ENCODE measurements around the gene DMRT1.
A peak's percentile ranks its signal among the peaks of the same experiment; 100 is the strongest.
"Not testable (repeated sequence)": the region's sequence is repeated elsewhere in the genome, so short reads cannot be mapped to it uniquely, and the experiment has no call there.

The DMRT1 gene

DNA sequence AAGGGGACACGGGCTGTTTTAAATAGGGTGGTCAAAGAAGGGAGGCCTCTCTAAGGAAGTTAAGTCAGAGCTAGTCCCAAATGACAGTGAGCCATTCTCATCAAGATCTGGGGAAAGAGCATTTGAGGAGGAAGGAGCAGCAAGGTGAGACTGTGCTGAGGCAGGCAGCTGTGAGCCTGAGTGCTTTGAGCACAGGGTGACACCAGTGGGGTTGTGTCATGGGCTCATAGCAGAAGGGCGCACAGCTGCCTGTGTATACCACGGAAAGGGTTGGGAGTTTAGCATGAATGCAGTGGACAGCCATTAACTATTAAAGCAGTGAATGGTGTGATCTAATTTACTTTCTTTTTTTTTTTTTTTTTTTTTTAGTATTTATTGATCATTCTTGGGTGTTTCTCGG, 19.2 kb downstream of the DMRT1 start:
- no peak for DNase-seq

DNA sequence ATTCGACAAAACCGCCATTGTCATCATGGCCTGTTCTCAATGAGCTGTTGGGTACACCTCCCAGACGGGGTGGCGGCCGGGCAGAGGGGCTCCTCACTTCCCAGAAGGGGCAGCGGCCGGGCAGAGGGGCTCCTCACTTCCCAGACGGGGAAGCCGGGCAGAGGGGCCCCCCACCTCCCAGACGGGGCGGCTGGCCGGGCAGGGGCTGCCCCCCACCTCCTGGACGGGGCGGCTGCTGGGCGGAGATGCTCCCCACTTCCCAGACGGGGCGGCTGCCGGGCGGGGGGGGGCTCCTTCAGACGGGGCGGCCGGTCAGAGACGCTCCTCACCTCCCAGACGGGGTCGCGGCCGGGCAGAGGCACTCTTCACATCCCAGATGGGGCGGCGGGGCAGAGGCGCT, 20.0 kb downstream of the DMRT1 start:
- DNase-seq, result not testable (repeated sequence)

DNA sequence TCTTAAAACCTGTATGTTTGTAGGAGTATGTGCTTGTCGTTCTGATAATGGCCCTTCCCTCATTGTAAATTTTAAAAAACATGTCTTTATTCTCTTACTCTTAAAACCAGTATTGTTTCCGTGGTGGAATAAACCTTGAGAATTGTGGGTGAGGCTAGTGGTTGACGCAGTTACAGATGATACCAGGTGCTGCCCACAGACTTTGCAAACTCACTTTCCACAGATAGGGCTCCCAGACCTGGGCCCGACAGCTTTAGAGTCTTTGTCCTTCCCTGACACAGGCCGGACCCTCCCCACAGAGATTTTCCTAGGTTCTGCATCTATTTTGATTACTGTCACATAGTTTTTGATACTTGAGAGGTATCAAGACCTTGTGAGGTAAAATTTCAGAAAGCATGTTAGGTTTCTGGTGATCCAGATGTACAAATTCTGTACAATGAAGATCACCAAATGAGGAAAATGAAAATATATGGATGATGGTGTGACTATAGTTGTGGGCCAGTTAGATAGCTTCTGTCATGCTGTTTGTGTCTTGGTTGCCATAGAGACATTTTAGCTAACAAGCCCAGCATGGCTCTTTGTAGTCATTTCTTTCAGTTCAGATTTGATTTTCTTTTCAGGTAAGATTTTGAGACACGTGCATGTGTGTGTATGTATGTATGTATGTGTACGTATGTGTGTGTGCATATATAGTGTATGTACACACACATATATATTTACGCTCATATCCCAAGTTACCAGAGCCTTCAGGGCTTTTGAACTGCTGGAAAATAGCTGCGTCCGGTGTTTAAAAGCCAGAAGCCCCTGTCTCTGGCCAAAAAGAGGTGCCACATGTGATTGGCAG, 33.8 kb downstream of the DMRT1 start:
- no peak for DNase-seq

DNA sequence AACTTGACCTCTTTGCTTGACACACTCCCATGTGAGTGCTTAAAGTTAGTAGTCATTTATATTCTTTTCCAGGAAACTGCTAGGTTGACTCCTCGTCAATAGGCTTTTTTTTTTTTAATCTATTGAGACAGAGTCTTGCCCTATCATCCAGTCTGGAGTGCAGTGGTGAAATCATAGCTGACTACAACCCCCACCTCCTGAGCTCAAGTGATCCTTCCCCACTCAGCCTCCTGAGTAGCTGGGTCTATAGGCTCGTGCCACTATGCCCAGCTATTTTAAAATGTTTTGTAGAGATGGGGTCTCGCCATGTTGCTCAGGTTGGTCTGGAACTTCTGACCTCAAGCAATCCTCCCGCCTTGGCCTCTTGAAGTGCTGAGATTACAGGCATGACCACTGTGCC, 34.9 kb downstream of the DMRT1 start:
- DNase-seq, result no peak

DNA sequence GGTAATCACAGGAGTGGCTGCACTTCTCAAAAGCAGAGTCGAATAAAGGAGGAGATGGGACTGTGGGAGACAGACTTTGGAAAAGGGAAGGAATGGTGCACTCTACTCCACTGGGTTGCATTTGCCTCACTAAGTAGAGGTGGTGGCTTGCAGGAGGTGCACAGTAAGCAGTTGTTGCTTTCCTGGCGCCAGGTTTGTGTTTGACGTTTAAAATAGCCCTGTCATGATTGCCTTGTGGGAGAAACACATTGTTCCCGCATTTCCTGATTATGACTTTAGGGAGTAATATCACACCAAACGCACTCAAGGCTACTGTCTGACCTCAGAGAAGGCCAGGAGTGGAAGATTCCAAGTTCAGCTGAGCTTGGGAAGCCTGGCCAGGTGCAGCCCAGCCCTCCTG, 36.7 kb downstream of the DMRT1 start:
- DNase-seq, result no peak

DNA sequence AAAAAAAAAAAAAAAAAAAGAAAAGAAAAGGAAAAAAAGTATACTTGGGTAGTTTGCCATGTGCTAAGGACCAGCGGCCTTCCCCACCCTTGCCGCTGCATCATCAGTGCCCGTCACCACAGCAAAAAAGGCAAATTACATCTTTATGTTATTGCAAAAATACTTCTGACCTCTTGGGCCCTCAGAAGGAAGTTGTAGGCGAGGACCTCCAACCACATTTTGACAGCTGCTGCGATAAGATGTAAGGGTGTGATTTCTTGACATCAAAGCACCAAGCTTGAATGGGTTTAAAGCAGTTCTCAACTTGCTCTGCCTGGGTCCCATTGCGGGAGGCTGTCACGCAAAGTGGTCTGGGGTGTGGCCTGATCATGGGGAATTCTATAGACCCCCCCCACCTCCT, 39.2 kb downstream of the DMRT1 start:
- no peak for DNase-seq

DNA sequence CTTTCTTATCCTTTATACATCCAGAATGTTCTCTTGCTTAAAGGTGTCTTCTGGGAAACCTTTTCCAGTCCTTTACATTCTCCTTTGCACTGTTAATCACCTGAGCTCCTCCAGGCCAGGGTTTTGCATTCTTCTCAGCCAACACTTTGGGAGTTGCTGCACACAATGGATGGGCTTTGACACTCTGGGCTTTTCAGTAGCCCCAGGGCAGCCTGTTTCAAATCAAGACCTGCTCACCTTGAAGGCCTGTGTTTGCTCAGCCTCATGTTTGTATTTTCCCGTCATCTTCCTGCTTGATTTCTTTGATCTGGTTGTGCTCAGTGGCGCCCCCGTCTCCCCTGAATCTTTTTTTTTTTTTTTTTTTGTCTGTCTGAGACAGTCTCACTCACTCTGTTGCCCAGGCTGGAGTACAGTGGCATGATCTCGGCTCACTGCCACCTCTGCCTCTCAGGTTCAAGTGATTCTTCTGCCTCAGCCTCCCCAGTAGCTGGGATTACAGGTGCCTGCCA, 41.0 kb downstream of the DMRT1 start:
- DNase-seq, result no peak

DNA sequence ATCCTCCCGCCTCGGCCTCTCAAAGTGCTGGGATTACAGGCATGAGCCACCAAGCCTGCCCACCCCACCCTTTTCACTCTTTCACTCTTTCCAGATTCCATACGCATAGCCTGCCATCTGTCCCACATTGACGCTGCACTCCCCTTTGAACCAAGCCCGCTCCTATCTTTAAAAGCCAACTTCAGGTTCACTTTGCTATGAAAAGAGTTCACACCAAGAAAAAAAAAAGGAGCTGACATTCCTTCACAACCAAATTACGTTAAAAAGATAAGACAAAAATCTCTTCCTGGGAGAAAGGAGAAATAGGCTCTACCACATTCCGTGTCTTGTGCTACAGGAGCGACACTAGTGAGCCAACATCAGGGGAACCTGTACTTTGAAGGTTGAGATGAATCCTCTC, 41.5 kb downstream of the DMRT1 start:
- DNase-seq, result no peak

DNA sequence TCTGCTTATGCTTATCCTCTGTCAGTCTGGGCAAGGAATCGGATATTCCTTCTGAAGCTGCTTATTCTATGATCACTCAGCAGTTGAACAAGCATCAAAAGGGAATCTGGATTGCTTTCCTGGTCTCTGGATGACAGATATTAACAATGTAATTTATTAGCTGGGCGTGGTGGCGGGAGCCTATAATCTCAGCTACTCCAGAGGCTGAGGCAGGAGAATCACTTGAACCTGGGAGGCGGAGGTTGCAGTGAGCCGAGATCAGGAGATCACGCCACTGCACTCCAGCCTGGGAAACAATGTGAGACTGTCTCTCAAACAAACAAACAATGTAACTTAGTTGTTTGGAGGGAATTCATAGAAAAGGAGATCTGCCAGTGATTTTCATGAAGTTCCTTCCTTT, 45.4 kb downstream of the DMRT1 start:
- no peak for DNase-seq

DNA sequence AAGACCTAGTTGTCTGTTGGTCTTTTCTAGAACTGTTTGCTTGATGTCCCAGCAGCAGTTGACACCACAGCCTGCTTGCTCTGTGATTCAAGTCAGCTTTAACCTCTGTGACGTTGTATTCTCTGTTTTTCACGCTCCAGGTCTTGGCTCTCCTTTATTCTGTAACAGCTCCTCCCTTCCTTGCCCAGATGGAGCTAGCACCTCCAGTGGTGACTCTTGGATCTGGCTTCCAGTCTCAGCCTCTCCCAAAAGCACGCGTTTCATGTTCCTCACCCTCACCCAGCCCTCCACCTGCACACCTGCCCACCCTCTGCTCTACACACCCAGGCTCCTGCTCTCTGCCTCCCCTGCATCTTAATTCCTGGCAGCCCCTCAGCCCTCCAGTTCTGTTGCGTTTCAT, 50.6 kb downstream of the DMRT1 start:
- DNase-seq, result no peak

DNA sequence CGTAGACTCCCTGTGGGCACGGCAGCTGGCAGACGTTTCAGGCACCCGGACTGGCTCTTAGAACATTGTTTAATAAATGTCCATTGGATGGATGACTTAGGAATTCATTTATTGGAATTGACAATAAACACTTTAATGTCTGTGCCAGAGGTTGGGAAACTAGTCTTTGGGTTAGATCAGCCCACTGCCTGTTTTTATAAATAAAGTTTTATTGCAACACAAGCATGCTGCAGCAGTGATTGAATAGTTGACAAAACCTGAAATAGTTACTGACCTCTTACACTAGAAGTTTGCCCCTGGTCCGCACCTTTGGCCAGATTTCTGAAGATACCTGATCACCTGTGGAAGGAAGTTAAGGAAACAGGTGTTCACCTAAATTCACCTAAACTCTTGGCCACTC, 51.6 kb downstream of the DMRT1 start:
- no peak for DNase-seq

DNA sequence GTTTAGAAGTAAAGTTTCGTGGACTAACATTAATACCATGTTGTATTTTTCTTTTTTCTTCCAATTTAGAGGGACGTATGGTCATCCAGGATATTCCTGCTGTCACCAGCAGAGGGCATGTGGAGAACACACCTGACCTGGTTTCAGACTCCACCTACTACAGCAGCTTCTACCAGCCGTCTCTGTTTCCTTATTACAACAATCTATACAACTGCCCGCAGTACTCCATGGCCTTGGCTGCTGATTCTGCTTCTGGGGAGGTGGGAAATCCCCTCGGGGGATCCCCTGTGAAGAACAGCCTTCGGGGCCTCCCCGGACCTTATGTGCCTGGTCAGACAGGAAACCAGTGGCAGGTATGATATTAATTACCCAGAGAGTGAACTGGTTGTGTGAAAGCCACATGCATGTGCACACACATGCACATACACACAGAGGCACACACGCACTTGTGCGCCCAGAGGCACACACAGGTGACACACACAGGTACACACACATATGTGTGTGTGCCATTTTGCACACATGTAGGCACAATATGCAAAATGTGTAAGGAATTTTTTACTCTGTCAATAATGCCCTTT, 52.4 kb downstream of the DMRT1 start:
- DNase-seq, result peak; percentile 58 to 63

DNA sequence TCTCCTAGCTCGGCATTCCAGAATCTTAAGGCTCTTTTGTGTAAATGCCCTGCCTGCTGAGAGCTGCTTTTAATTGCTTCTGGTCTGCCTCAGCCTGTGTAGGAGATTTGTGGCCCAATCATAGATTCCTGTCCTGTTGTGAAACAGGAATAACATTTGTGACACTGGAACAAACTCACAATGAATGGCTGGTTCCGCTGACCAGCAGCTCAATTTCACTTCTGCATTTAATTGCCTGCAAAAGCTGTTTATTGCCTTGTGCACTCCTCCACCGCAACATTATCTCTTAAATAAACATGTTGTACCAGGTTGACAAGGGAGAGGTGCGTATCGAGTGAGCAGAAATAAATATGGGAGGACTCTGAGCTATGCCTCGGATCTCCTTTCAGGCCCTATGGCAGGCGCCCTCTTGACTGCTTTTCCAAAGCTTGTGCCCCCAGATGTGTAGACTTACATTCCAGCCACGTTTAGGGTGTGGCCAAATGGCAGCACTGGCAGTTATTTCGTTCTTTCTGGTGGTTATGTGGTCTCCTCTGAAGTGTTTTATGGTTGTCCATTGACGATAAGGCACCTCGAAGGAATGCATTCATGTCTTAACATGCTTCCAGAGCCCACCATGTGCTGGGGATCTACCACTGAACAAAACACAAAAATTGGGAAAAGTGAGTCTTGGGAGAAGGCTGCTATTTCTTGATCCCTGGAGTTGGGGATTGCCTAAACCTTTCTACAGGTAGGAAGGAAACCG, 58.1 kb downstream of the DMRT1 start:
- DNase-seq, result no peak

DNA sequence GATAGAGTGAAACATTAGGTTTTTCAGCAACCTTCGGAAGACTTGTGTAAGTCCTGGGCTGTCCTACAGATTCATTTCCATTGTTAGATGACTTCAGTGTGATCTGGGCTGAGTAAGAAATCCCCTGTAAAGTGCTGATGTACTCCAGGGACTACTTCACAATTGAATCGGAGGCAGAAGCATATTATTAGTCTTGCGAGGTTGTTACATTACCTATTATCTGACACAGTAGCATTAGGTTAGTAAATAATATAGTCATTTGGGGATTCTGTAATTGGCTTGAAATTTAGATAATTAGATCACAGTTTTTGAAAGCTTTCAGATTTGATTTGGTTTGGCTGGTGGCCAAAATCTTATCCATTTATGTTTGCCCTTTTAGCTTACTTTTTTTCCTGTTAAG, 62.4 kb downstream of the DMRT1 start:
- no peak for DNase-seq

DNA sequence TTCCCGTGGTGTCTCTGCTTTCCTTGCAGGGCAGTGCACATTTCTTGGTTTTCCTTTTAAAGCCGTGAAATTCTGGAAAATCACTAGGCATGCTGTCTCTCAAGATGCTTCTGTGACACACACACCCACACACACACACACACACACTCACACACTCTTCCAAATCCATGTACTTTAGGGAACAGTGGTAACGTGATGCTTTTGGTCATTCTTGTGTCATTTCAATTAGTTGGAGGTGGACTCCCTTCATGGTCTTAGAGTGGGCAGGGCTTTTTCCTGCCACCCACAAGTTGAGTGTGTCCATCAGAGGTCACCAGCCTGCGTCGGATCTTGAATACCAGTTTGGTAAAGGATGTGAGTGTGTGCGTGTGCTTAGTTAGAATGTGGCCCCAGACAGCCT, 64.4 kb downstream of the DMRT1 start:
- DNase-seq, result no peak

DNA sequence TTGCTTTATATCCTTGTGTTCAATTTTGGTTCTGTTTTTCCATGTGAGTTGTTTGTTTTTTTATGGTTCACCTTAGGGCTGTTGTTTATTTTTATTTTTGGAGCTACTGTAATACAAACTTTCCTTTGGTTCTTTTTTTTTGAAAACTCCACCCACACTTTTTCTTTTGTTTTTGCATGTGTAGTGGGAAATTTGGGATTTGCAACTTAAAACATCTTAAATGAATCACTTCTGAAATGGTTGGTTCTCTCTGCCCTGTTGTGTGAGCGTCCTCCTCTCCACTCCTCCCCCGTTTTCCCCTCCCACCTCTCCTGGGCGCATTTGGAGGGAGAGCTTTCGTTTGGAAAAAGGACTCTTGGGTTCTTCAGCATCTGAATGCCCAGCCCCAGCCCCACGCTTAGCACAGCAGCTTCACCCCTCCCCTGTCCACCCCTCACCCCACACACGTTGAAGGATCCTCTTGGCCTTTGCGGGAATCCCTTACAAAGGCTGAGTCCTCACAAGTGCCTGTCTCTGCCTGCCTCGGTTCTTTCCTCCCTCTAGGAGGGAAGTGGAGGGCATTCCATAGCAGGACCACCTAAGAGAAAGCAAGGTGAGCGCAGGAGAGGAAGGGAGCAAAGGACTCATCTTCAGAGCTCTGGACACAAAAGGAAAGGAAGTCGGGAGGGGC, 67.2 kb downstream of the DMRT1 start:
- no peak for DNase-seq

DNA sequence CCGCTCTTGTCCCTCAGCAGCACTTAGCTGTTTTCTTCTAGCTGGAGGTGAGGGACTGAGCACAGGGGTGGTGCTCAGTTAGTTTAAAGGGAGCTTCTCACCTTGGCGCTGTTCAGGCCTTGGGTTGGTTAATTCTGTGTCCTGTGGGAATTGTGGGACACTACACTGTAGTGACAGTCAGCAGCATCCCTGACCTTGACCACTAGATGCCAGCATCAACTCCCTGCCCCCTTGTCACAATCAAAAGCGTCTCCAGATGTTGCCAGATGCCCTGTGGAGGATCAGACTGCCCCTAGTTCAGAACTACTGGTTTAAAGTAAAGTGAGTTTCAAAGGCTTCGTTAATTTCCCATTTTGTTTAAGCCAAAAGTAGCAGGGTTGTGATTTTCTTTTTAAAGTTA, 69.5 kb downstream of the DMRT1 start:
- DNase-seq, result no peak

DNA sequence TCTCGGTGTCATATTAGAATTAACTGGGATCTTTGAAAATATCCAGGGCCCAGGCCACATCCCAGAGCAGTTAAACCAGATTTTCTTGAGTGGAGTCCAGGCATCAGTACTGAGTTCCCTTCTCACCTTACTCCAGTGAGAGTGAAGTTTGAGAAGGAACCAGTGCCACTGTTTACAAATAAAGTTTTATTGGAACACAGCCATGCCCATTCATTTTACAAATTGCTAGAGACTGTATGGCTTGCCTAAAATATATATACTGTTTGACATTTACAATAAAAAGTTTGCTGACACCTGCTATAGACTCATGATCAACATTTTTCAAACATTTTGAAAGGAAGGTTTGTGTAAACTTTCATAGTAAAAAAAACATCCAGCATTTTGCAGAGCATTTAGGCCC, 71.3 kb downstream of the DMRT1 start:
- DNase-seq, result no peak

DNA sequence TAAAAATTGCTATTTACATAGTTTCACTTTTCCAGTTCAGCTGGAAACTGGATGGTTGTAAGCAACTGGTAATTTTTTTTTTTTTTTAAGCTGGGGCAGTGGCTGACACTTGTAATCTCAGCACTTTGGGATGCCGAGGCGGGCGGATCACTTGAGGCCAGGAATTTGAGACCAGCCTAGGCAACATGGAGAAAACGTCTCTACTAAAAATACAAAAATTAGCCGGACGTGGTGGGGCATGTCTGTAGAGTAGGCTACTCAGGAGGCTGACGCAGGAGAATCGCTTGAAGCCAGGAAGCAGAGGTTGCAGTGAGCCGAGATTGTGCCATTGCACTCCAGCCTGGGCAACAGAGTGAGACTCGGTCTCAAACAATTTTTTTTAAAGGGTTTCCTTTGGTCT, 72.0 kb downstream of the DMRT1 start:
- DNase-seq, result not testable (repeated sequence)

DNA sequence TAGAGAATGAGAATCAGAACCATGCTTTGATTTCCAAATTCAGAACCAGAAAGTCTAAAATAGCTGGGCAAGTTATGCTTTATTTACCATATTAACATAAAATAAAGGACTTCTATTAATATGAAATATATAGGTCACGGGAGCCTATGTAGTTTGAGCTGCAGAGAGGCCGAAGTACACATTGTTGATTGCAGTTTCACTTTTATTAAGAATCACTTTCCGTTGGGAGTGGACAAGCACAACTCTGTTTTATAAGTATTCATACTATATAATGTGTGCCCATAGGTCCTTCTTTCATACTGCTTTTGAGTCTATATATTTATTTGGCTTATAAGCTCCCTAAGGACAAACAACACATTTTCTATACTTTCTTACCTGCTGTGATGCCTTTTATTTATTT, 76.2 kb downstream of the DMRT1 start:
- DNase-seq, result no peak

DNA sequence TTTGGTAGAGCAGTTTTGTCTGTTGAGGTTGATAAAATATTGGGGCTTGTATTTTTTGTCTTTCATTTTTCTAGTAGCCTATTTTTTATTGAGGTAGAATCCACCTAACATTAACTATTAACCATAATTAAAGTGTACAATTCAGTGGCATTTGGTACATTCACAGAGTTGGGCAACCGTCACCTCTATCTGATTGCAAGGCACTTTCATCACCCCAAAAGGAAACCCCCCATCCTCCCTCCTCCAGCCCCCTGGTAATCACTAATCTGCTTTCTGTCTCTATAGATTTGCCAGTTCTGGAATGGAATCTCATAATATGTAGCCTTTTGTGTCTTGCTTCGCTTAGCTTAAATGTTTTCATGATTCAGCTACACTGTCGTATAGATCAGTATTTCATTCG, 79.4 kb downstream of the DMRT1 start:
- DNase-seq, result no peak

DNA sequence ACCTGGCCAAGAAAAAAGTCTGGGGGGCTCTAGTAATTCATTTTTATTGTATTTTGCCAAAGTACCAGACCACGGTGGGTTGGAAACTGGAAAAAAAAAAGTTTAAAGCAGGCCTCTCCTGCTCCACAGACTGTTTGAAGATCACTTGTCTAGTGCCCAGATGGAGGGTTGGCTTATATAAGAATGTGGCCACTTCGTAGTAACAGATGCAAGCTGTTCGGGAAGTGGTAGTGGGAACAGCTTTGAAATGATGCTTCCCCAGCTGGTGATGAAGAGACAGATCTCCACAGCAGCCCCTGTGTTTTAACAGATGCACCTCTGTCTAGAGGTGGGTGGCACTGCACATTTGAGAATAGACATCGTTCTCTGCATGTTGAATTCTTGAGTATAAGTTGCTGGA, 80.7 kb downstream of the DMRT1 start:
- DNase-seq, result no peak

DNA sequence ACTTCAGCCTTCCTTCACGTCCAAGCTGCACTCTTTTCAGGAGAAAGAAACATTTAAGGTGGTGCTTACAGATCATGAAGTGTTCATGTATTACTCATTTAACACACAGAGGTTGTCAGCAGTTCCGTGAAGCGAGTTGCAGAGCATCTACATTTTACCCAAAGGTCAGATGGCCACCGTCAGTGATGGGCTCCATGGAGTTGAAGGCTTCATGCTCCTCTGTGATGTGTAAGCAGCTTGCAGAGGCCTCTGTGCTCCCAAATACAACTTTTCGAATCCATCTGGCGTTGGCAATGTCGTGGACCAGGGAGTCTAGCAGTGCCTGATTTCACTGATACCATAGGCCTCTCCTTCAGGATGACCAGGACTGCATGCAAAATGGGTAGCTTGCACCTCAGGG, 81.2 kb downstream of the DMRT1 start:
- DNase-seq, result no peak

All from stimulated activated CD4-positive, alpha-beta T cell treated with anti-CD3 and anti-CD28 coated beads, Interleukin-2, amount 100 ng/mL, for 24 hours (primary cell).